MCF 10A (cell line): ENCODE data around the gene THSD7B. TPM values are rescaled to one million over a fixed set of nuclear protein-coding genes. Genes with fewer than 3 reads are reported as not detected.

Experiments used
- BruUV-seq: library from RNA; stranded (reverse); fragments of 400-500 nt; replicated peaks from 2 replicates; lab custom pipeline; 2021; lab: Mats Ljungman, UMichigan
- CTCF ChIA-PET: fragments of 300-600 bp; sonication (Branson Sonifier 250); formaldehyde crosslinking; extraction: SDS; loops from one replicate; lab custom pipeline; 2021; ENCODE audit warnings: antibody characterized with exemption, inconsistent platforms; lab: Yijun Ruan, JAX
- POLR2A ChIA-PET: fragments of 300-600, 350-650 bp; sonication (Branson Sonifier 250); formaldehyde crosslinking; extraction: SDS; loops from one replicate; lab custom pipeline; 2020; ENCODE audit warnings: antibody characterized with exemption, inconsistent platforms; lab: Yijun Ruan, JAX
- DNase-seq: peaks from one replicate; pipeline ENCODE4 v3.0.0-alpha.2; 2018; ENCODE audit not compliant: unreplicated experiment
- H3K27ac Mint-ChIP-seq: one replicate; pipeline ENCODE4 v1.8.0; 2022; ENCODE audit warnings: mild to moderate bottlenecking, low read depth, mixed read lengths; ENCODE audit not compliant: unreplicated experiment
- H3K27me3 Mint-ChIP-seq: one replicate; pipeline ENCODE4 v1.8.0; 2022; ENCODE audit warnings: mixed read lengths; ENCODE audit not compliant: insufficient read depth, unreplicated experiment
- H3K36me3 Mint-ChIP-seq: one replicate; pipeline ENCODE4 v1.8.0; 2022; ENCODE audit warnings: mild to moderate bottlenecking, moderate library complexity, mixed read lengths; ENCODE audit not compliant: insufficient read depth, unreplicated experiment
- H3K4me1 Mint-ChIP-seq: one replicate; pipeline ENCODE4 v1.8.0; 2022; ENCODE audit warnings: mixed read lengths; ENCODE audit not compliant: insufficient read depth, unreplicated experiment
- H3K4me3 Mint-ChIP-seq: one replicate; pipeline ENCODE4 v1.8.0; 2022; ENCODE audit warnings: mild to moderate bottlenecking, moderate library complexity, mixed read lengths; ENCODE audit not compliant: unreplicated experiment
- H3K9me3 Mint-ChIP-seq: one replicate; pipeline ENCODE4 v1.8.0; 2022; ENCODE audit warnings: mixed read lengths; ENCODE audit not compliant: unreplicated experiment
- intact Hi-C: fragments of 100-400 bp; cut with micrococcal nuclease; formaldehyde crosslinking; loops from 2 replicates; pipeline ENCODE4 v1.14.1; 2022
- total RNA-seq: library from RNA; stranded (reverse); gene quantifications from 2 replicates; pipeline ENCODE4 v1.2.3, GENCODE V29; 2022
- TF ChIP-seq, protein P1 (sequence below): fragments of 200-600 bp; IDR thresholded peaks from one replicate; pipeline ENCODE4 v1.8.0; 2022; ENCODE audit warnings: antibody characterized with exemption, mild to moderate bottlenecking; ENCODE audit not compliant: unreplicated experiment

Gene THSD7B
- total RNA-seq, 1 experiment from 2014 or later: not detected

DNA sequence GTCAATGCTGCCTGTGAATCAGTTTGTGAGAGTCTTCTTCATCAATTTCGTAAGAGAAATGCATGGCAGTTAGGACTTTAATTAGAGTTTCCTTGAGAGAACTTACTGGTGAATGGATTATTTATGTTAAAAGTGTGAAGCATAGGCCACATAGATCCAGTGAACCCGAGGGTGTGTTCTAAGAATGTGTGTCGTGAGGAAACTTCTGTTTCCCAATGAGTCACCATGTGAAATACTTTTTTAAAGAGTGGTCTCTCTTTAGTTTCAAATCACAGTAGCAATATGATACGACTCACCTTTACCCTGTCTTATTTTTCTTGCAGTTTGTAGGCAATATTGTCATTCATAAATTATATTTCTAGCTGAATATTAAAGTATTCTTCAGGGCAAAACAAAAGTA lies 18.5 kb downstream of the THSD7B start:
- no peaks in the 10 kb centered on the region for H3K9me3 Mint-ChIP-seq
- no peaks in the 10 kb centered on the region for H3K36me3 Mint-ChIP-seq
- intact Hi-C loops: no loop called here
- H3K4me1 Mint-ChIP-seq: peaks cover 8% of the 10 kb centered on the region
- TF ChIP-seq, protein P1, sequence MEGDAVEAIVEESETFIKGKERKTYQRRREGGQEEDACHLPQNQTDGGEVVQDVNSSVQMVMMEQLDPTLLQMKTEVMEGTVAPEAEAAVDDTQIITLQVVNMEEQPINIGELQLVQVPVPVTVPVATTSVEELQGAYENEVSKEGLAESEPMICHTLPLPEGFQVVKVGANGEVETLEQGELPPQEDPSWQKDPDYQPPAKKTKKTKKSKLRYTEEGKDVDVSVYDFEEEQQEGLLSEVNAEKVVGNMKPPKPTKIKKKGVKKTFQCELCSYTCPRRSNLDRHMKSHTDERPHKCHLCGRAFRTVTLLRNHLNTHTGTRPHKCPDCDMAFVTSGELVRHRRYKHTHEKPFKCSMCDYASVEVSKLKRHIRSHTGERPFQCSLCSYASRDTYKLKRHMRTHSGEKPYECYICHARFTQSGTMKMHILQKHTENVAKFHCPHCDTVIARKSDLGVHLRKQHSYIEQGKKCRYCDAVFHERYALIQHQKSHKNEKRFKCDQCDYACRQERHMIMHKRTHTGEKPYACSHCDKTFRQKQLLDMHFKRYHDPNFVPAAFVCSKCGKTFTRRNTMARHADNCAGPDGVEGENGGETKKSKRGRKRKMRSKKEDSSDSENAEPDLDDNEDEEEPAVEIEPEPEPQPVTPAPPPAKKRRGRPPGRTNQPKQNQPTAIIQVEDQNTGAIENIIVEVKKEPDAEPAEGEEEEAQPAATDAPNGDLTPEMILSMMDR: no peak
- peak; percentile 39 for DNase-seq
- CTCF ChIA-PET: interaction anchor here (0.8 kb wide), 1 partner anchor 37 kb away, joined by 3 read pairs; no protein-coding TSS in a partner anchor
- peaks cover 22% of the 10 kb centered on the region for H3K27me3 Mint-ChIP-seq
- no peak overlapping the region for H3K4me3 Mint-ChIP-seq
- H3K27ac Mint-ChIP-seq: no peak overlapping the region
- no TSS peak for BruUV-seq
- POLR2A ChIA-PET: interaction anchor here (0.8 kb wide), 1 partner anchor 17 kb away, joined by 3 read pairs; no protein-coding TSS in a partner anchor

DNA sequence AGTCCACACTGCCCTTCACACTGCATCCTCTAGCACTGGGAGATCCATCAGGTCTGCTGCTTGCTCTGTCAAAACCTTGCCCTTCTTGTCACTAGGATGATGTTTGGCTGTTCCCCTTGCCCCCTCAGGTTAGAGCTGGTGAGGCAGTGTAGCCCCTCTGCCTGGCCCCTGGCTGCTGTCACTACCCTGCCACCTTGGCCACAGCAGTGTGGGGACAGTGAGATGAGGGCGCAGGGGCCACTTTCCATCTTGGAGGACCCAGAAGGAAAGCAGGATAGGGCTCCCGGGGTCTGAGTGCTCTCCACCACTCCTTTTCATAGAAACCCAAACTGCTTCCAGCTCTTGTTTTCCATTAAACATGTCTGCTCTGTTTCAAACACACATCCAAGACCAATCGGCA lies 19.9 kb downstream of the THSD7B start:
- Mint-ChIP-seq H3K4me3 (no peak overlapping the region), H3K27me3 (peaks cover 34% of the 10 kb centered on the region), H3K27ac (no peak overlapping the region), H3K4me1 (peaks cover 8% of the 10 kb centered on the region), H3K36me3 (no peaks in the 10 kb centered on the region), H3K9me3 (no peaks in the 10 kb centered on the region)
- ChIA-PET POLR2A (no interaction called here), CTCF (interaction anchor here (0.7 kb wide), 1 partner anchor 12 kb away, joined by 3 read pairs; no protein-coding TSS in a partner anchor)
- TF ChIP-seq, protein P1: no peak
- no TSS peak for BruUV-seq
- intact Hi-C loops: no loop called here
- no peak for DNase-seq

DNA sequence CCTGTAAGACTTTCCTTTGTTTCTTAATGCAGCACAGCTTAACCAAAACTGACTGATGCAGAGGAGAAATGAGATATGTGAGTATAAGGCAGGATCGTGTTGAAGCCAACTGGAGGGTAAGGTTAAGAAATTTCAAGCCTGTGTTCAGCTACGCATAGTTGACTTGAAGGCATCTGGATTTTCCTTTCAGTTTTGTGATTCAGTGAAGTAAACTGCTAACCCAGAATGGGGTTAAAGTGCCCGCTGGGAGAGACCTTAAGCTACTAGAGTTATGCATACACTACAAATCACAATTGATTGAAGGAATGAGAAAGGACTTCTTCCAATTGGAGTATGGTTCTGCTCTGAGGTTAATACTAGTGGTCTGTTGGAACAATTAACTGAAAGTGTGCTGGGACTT lies 22.6 kb downstream of the THSD7B start:
- Mint-ChIP-seq H3K9me3 (no peaks in the 10 kb centered on the region), H3K27me3 (peaks cover 60% of the 10 kb centered on the region), H3K27ac (no peak overlapping the region), H3K4me1 (peaks cover 8% of the 10 kb centered on the region), H3K4me3 (no peak overlapping the region), H3K36me3 (no peaks in the 10 kb centered on the region)
- no TSS peak for BruUV-seq
- ChIA-PET CTCF (interaction anchor here (0.6 kb wide), 1 partner anchor 87 kb away, joined by 4 read pairs; no protein-coding TSS in a partner anchor), POLR2A (no interaction called here)
- TF ChIP-seq, protein P1: no peak
- no peak for DNase-seq
- intact Hi-C loops: no loop called here

DNA sequence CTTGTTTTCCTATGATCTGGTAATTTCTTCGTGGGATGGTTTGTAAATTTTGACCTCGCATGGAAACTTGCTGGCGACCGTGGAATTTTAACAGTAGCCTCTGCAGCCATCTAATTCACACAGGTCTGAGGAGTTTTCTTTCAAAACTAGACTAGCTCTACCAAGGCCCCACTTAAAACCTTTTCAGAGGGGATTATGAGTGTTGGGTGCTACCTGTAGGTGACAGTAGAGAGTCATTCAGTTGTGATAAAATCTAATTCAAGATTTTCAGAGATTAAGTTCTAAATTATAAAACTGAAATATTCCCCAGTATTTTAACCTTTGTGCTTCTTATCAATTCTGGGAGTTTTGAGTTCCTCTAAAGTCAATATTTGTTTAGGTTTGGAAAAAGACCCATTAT lies 31.0 kb downstream of the THSD7B start:
- POLR2A ChIA-PET: no interaction called here
- no peak for DNase-seq
- no peak overlapping the region for H3K4me3 Mint-ChIP-seq
- H3K27me3 Mint-ChIP-seq: peaks cover 27% of the 10 kb centered on the region
- no peaks in the 10 kb centered on the region for H3K4me1 Mint-ChIP-seq
- H3K36me3 Mint-ChIP-seq: no peaks in the 10 kb centered on the region
- H3K9me3 Mint-ChIP-seq: no peaks in the 10 kb centered on the region
- intact Hi-C loops: no loop called here
- BruUV-seq: no TSS peak
- CTCF ChIA-PET: no interaction called here
- TF ChIP-seq, protein P1: no peak
- no peak overlapping the region for H3K27ac Mint-ChIP-seq
